Measurements from ENCODE around the gene TCP1. TPM values are rescaled to one million over a fixed set of nuclear protein-coding genes. Genes with fewer than 3 reads are reported as not detected.

The TCP1 gene
- total RNA-seq, 1 experiment from 2014 or later = 412 TPM

DNA sequence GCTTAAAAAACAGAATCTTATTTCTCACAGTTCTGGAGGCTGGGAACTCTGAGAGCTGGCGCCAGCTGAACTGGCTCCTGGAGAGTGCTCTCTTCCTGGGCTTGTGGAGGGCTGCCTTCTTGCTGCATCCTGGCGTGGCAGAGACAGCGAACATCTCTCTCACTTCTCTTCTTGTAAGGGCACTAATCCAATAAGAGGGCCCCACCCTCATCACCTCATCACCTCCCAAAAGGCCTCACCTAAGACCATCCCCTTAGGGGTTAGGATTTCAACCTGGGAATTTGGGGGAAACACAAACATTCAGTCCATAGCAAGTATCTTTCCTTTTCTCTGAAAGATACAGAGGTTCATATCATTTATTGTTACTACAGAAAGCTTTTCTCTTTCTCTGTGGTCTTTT lies 34.6 kb upstream of the TCP1 start:
- no peak overlapping the region for H3K27ac Mint-ChIP-seq
- H3K9me3 Mint-ChIP-seq = no peaks in the 10 kb centered on the region
- H3K79me2 ChIP-seq (ENCODE audit: insufficient read depth, low read length) = no peaks in the 10 kb centered on the region
- no peak overlapping the region for H3K4ac ChIP-seq (ENCODE audit: low read depth, low read length)
- no peaks in the 10 kb centered on the region for H3K23me2 ChIP-seq (ENCODE audit: insufficient read length, low read depth, low read length, poor library complexity, severe bottlenecking)
- no peak overlapping the region for H2BK15ac ChIP-seq (ENCODE audit: low read depth, low read length)
- H4K8ac ChIP-seq (replicated peaks; ENCODE audit: insufficient read length, low read depth, low read length) = no peak overlapping the region
- H4K20me1 ChIP-seq (ENCODE audit: control insufficient read depth, insufficient read depth, insufficient read length) = no peaks in the 10 kb centered on the region
- H3K36me3 Mint-ChIP-seq (ENCODE audit: insufficient read depth in 1 of 3, low read depth in 3 of 3) = peaks cover 0 to 1% (median 0%) of the 10 kb centered on the region in 3 experiments; a peak in 2 of 7 replicates
- no CpG with 5 or more reads among the region's 3 CpGs for WGBS (ENCODE audit: extremely low coverage, insufficient read length, low lambda C conversion rate)
- H3K4me1 ChIP-seq (ENCODE audit: insufficient read depth, low read length) = peaks cover 2% of the 10 kb centered on the region; the same call in 1 of the 2 replicates
- peaks cover 21 to 27% of the 10 kb centered on the region in 2 experiments for H3K4me1 Mint-ChIP-seq
- H3K27me3 ChIP-seq (ENCODE audit: insufficient read depth, low read length) = no peaks in the 10 kb centered on the region
- no peak overlapping the region for H2BK12ac ChIP-seq (ENCODE audit: insufficient read length, low read depth, low read length)
- no peak overlapping the region for H2BK120ac ChIP-seq (ENCODE audit: low read depth, low read length, poor library complexity, severe bottlenecking)
- H3K23ac ChIP-seq (ENCODE audit: insufficient read length, low read depth, low read length) = no peak overlapping the region
- H3K4me2 ChIP-seq (ENCODE audit: insufficient read depth, insufficient read length, low read length) = no peak overlapping the region
- no peak for DNase-seq
- H3K14ac ChIP-seq (ENCODE audit: insufficient read depth, low read length) = no peak overlapping the region
- H3K56ac ChIP-seq (ENCODE audit: insufficient read length, low read depth, low read length) = no peak overlapping the region
- H3K79me1 ChIP-seq (ENCODE audit: insufficient read depth, low read depth, low read length, poor library complexity, severe bottlenecking) = no peaks in the 10 kb centered on the region
- H2BK20ac ChIP-seq (ENCODE audit: low read depth, low read length, poor library complexity, severe bottlenecking) = no peak overlapping the region
- H3K27me3 Mint-ChIP-seq (ENCODE audit: low read depth) = no peaks in the 10 kb centered on the region; the same call in none of the 2 replicates
- no peak overlapping the region for H2BK5ac ChIP-seq (ENCODE audit: insufficient read length, low read length)
- H3K18ac ChIP-seq (ENCODE audit: insufficient read length, low read depth, low read length) = no peak overlapping the region
- H2AFZ ChIP-seq (ENCODE audit: low read length) = no peak overlapping the region
- no peak overlapping the region for H3K27ac ChIP-seq (ENCODE audit: insufficient read length, low read depth, low read length)
- no peak overlapping the region for H3K4me3 Mint-ChIP-seq
- no peak overlapping the region for H2AK5ac ChIP-seq (ENCODE audit: insufficient read length, low read length)
- no peaks in the 10 kb centered on the region for H3K9me3 ChIP-seq (ENCODE audit: control insufficient read depth, low read depth, low read length)
- TF ChIP-seq, protein P1, sequence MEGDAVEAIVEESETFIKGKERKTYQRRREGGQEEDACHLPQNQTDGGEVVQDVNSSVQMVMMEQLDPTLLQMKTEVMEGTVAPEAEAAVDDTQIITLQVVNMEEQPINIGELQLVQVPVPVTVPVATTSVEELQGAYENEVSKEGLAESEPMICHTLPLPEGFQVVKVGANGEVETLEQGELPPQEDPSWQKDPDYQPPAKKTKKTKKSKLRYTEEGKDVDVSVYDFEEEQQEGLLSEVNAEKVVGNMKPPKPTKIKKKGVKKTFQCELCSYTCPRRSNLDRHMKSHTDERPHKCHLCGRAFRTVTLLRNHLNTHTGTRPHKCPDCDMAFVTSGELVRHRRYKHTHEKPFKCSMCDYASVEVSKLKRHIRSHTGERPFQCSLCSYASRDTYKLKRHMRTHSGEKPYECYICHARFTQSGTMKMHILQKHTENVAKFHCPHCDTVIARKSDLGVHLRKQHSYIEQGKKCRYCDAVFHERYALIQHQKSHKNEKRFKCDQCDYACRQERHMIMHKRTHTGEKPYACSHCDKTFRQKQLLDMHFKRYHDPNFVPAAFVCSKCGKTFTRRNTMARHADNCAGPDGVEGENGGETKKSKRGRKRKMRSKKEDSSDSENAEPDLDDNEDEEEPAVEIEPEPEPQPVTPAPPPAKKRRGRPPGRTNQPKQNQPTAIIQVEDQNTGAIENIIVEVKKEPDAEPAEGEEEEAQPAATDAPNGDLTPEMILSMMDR (conservative IDR thresholded peaks at IDR 0.05) = no peak
- no peak overlapping the region for H3K9ac ChIP-seq (ENCODE audit: extremely low read depth, insufficient read length, low read length)
- no peak overlapping the region for H3T11ph ChIP-seq (ENCODE audit: low read length)
- H4K91ac ChIP-seq (ENCODE audit: insufficient read length, low read depth, low read length) = no peak overlapping the region
- no peak overlapping the region for H4K5ac ChIP-seq (ENCODE audit: insufficient read length, low read depth, low read length)

All from H9 (cell line).